ENCODE measurements around the gene CDH22.

Gene CDH22

GRCh38 chr20:46276531-46276930, 31.8 kb downstream of the CDH22 start:
- no peak for TF ChIP-seq RAD21 (IDR thresholded peaks at IDR 0.05; ENCODE audit: low read depth)
- TF ChIP-seq EGR1 (IDR thresholded peaks at IDR 0.05): no peak
- no peak for TF ChIP-seq NFIC (IDR thresholded peaks at IDR 0.05)
- no peak for TF ChIP-seq YY1 (IDR thresholded peaks at IDR 0.05; ENCODE audit: low read depth)
- TF ChIP-seq, protein P1, sequence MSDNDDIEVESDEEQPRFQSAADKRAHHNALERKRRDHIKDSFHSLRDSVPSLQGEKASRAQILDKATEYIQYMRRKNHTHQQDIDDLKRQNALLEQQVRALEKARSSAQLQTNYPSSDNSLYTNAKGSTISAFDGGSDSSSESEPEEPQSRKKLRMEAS (IDR thresholded peaks at IDR 0.05): no peak
- TF ChIP-seq TEAD4 (IDR thresholded peaks at IDR 0.05): no peak
- TF ChIP-seq FOXM1 (IDR thresholded peaks at IDR 0.05; ENCODE audit: borderline replicate concordance, low read depth): no peak
- TF ChIP-seq EP300 (IDR thresholded peaks at IDR 0.05; ENCODE audit: borderline replicate concordance): no peak
- TF ChIP-seq CEBPB (IDR thresholded peaks at IDR 0.05): no peak
- TF ChIP-seq ZBTB7A (IDR thresholded peaks at IDR 0.05; ENCODE audit: low read depth): no peak
- TF ChIP-seq, protein P2, sequence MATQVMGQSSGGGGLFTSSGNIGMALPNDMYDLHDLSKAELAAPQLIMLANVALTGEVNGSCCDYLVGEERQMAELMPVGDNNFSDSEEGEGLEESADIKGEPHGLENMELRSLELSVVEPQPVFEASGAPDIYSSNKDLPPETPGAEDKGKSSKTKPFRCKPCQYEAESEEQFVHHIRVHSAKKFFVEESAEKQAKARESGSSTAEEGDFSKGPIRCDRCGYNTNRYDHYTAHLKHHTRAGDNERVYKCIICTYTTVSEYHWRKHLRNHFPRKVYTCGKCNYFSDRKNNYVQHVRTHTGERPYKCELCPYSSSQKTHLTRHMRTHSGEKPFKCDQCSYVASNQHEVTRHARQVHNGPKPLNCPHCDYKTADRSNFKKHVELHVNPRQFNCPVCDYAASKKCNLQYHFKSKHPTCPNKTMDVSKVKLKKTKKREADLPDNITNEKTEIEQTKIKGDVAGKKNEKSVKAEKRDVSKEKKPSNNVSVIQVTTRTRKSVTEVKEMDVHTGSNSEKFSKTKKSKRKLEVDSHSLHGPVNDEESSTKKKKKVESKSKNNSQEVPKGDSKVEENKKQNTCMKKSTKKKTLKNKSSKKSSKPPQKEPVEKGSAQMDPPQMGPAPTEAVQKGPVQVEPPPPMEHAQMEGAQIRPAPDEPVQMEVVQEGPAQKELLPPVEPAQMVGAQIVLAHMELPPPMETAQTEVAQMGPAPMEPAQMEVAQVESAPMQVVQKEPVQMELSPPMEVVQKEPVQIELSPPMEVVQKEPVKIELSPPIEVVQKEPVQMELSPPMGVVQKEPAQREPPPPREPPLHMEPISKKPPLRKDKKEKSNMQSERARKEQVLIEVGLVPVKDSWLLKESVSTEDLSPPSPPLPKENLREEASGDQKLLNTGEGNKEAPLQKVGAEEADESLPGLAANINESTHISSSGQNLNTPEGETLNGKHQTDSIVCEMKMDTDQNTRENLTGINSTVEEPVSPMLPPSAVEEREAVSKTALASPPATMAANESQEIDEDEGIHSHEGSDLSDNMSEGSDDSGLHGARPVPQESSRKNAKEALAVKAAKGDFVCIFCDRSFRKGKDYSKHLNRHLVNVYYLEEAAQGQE (IDR thresholded peaks at IDR 0.05; ENCODE audit: low read depth): no peak
- no peak for TF ChIP-seq TCF12 (IDR thresholded peaks at IDR 0.05; ENCODE audit: low read depth)
- no peak for TF ChIP-seq TAF1 (IDR thresholded peaks at IDR 0.05; ENCODE audit: low read depth)
- TF ChIP-seq CREB1 (IDR thresholded peaks at IDR 0.05; ENCODE audit: low read depth): no peak
- TF ChIP-seq, protein P3, sequence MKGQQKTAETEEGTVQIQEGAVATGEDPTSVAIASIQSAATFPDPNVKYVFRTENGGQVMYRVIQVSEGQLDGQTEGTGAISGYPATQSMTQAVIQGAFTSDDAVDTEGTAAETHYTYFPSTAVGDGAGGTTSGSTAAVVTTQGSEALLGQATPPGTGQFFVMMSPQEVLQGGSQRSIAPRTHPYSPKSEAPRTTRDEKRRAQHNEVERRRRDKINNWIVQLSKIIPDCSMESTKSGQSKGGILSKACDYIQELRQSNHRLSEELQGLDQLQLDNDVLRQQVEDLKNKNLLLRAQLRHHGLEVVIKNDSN (IDR thresholded peaks at IDR 0.05): no peak

GRCh38 chr20:46275091-46275490, 33.2 kb downstream of the CDH22 start:
- TF ChIP-seq EP300 (IDR thresholded peaks at IDR 0.05; ENCODE audit: borderline replicate concordance) (no peak), TCF12 (IDR thresholded peaks at IDR 0.05; ENCODE audit: low read depth) (no peak), TAF1 (IDR thresholded peaks at IDR 0.05; ENCODE audit: low read depth) (no peak), YY1 (IDR thresholded peaks at IDR 0.05; ENCODE audit: low read depth) (no peak), RAD21 (IDR thresholded peaks at IDR 0.05; ENCODE audit: low read depth) (no peak), NFIC (IDR thresholded peaks at IDR 0.05) (no peak), TEAD4 (IDR thresholded peaks at IDR 0.05) (no peak), CEBPB (IDR thresholded peaks at IDR 0.05) (no peak), EGR1 (IDR thresholded peaks at IDR 0.05) (no peak), CREB1 (IDR thresholded peaks at IDR 0.05; ENCODE audit: low read depth) (no peak), FOXM1 (IDR thresholded peaks at IDR 0.05; ENCODE audit: borderline replicate concordance, low read depth) (no peak), ZBTB7A (IDR thresholded peaks at IDR 0.05; ENCODE audit: low read depth) (no peak)
- TF ChIP-seq, protein P2 (IDR thresholded peaks at IDR 0.05; ENCODE audit: low read depth): no peak
- TF ChIP-seq, protein P3 (IDR thresholded peaks at IDR 0.05): no peak
- TF ChIP-seq, protein P1 (IDR thresholded peaks at IDR 0.05): no peak

GRCh38 chr20:46273717-46274116, 34.6 kb downstream of the CDH22 start:
- TF ChIP-seq ZBTB7A (IDR thresholded peaks at IDR 0.05; ENCODE audit: low read depth) (no peak), CEBPB (IDR thresholded peaks at IDR 0.05) (no peak), EGR1 (IDR thresholded peaks at IDR 0.05) (no peak), EP300 (IDR thresholded peaks at IDR 0.05; ENCODE audit: borderline replicate concordance) (no peak), NFIC (IDR thresholded peaks at IDR 0.05) (no peak), RAD21 (IDR thresholded peaks at IDR 0.05; ENCODE audit: low read depth) (no peak), FOXM1 (IDR thresholded peaks at IDR 0.05; ENCODE audit: borderline replicate concordance, low read depth) (no peak), TAF1 (IDR thresholded peaks at IDR 0.05; ENCODE audit: low read depth) (no peak), YY1 (IDR thresholded peaks at IDR 0.05; ENCODE audit: low read depth) (no peak)
- TF ChIP-seq, protein P2 (IDR thresholded peaks at IDR 0.05; ENCODE audit: low read depth): no peak
- TF ChIP-seq, protein P3 (IDR thresholded peaks at IDR 0.05): no peak
